GM18498 (cell line): Measurements from ENCODE around the gene SIRT3.
A peak's percentile ranks its signal among the peaks of the same experiment; 100 is the strongest.

Source experiments
- ATAC-seq: cut with Tn5 transposase; IDR thresholded peaks from one replicate; pipeline ENCODE4 v1.9.1; 2021; ENCODE audit warnings: mild to moderate bottlenecking, moderate library complexity; ENCODE audit not compliant: unreplicated experiment

The SIRT3 gene

GRCh38 chr11:217704-218103, 18.4 kb downstream of the SIRT3 start:
- no peak for ATAC-seq

DNA sequence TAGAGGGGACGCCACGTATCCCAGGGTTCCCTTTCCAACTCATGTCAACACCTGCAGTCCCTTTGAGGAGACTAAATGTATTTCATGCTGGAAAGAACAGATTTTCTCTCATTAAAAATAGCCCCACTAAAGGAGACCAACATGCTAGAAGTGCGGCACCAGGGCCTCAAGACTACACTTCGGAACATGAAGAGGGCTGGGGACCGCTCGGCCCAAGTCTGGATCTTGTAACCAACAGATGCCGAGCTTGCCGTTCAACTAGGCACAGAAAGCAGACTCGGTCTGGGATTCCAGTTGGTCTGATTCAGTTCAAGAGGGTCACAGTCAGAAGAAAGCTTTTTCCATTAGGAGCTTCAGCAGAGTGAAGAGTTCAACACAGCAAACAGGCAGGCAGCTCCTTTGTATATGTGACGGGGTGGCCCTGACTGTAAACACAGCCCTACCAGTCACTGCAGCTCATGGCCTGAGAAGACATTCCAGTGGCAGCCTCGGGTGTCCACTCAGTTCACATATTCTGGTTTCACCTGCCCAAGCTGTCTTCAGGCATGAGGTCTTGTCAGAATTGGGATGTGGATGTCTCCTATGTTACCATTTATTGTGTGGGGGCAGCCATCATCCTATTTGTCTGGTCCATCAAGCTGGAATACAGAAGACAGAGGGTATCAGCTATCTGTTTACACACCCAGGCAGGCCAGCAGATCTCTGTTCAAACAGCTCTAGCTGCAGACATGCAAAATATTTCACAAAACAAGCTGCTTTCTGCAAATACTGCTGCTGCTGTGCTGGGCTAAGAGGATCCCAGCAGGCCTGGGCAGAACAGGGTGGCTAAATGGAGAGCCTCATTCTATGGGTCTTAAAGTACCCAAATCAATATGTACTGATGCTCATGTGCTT, 19.8 kb downstream of the SIRT3 start:
- ATAC-seq = no peak

- ATAC-seq = no peak
Measured at GRCh38 chr11:215581-216037, 20.5 kb downstream of the SIRT3 start.

DNA sequence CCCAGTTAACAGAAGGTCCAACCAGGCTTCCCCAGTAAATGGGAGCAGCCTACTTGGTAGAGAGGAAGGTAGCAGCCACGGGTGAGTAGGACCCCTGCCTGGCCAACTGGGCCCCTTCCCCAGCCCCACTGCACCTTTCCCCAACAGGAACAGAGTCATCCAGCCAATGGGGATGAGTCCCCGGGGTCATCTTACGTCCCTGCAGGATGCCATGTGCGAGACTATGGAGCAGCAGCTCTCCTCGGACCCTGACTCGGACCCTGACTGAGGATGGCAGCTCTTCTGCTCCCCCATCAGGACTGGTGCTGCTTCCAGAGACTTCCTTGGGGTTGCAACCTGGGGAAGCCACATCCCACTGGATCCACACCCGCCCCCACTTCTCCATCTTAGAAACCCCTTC, 22.1 kb downstream of the SIRT3 start:
- no peak for ATAC-seq

GRCh38 chr11:213111-213510, 23.0 kb downstream of the SIRT3 start:
- no peak for ATAC-seq

DNA sequence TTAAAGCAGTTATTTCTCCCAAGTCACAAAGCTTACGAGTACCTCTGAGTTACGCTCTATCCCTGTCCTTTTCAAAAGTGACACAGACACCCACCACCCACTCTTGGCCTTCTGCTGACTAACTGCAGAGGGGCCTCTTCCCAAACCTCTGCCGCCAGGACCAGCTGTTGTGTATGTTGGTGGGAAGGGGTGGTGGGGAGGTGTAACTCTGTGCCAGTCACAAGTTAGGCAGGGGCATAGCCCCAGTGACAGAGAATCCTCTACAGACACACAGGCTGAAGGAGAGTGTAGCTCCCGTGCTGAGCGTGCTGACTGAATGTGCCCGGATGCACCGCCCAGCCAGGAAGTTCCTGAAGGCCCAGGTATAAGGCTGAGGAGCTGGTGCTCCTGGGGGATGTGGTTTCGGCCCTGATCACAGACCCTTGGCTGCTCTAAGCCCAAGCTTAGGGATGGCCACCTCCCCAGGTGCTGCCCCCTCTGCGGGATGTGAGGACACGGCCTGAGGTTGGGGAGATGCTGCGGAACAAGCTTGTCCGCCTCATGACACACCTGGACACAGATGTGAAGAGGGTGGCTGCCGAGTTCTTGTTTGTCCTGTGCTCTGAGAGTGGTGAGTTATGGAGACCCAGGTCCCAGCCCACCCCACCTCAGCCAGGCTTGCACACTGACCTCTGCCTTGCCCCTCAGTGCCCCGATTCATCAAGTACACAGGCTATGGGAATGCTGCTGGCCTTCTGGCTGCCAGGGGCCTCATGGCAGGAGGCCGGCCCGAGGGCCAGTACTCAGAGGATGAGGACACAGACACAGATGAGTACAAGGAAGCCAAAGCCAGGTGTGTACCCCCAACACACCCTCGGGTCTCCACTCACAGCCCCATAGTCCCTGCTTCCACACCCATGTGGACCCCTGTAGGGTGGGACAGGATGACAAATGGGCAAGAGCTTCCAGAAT, 23.7 kb downstream of the SIRT3 start:
- ATAC-seq = no peak

DNA sequence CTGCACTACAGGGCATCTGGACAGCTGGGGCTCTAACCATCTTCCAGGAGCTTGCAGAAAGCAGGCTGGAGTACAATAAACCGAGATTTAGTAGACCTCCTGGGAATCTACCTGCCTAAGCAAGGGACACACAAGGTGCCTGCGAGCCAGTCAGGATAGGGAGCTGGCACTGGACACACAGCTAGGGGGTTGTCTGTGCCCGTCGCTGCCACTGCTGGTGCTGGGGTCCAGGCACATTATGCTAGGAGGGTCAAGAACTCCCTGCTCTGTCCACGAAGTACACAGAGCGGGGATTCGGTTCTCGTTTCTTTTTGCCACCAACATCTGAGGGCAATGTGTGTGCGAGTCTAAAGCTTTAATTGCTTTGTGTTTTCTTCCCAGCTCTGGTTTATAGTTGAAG, 24.4 kb downstream of the SIRT3 start:
- no peak for ATAC-seq

- ATAC-seq = no peak
Measured at GRCh38 chr11:211295-211694, 24.8 kb downstream of the SIRT3 start.

GRCh38 chr11:210803-211180, 25.4 kb downstream of the SIRT3 start:
- ATAC-seq = no peak

DNA sequence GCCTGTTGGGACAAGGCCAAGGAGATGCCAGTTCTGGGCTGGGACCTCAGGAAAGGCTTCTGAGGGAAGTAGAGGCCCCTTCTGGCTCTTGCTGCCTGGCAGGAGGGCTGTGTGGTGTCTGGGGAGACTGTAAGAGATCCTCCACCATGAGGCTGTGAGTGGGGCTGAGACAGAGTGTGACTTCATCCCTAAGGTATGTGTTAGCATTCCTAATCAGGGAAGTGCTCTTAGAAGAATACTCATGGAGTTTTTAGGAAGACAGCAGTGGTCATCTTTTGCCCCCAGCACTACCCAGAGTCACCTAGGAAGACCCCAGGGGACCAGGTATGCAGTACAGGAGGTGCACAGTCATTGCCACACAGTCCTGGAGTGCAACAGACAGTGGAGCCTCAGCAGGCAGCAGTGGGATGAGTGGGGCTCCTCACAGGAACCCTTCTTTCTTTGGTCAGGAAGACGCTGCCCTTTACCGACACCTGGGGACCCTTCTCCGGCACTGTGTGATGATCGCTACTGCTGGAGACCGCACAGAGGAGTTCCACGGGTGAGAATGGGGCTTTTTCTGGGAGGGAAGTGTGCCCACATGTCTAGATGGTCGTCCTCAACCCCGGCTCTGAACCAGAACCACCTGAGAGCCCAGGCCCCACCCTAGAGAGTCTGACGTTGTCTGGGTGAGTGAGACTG, 25.9 kb downstream of the SIRT3 start:
- ATAC-seq = no peak

DNA sequence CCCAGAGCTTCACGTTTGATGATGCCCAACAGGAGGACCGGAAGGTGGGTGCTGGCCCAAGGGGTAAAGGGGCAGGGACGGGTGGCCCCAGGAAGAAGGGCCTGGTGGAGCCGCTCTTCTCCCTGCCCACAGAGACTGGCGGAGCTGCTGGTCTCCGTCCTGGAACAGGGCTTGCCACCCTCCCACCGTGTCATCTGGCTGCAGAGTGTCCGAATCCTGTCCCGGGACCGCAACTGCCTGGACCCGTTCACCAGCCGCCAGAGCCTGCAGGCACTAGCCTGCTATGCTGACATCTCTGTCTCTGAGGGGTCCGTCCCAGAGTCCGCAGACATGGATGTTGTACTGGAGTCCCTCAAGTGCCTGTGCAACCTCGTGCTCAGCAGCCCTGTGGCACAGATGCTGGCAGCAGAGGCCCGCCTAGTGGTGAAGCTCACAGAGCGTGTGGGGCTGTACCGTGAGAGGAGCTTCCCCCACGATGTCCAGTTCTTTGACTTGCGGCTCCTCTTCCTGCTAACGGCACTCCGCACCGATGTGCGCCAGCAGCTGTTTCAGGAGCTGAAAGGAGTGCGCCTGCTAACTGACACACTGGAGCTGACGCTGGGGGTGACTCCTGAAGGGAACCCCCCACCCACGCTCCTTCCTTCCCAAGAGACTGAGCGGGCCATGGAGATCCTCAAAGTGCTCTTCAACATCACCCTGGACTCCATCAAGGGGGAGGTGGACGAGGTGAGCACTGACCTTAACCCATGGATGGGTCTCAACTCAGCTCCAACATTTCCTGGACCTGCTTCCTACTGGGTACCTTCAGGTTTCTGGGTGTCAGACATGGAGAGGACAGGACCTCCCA, 26.6 kb downstream of the SIRT3 start:
- ATAC-seq = no peak

DNA sequence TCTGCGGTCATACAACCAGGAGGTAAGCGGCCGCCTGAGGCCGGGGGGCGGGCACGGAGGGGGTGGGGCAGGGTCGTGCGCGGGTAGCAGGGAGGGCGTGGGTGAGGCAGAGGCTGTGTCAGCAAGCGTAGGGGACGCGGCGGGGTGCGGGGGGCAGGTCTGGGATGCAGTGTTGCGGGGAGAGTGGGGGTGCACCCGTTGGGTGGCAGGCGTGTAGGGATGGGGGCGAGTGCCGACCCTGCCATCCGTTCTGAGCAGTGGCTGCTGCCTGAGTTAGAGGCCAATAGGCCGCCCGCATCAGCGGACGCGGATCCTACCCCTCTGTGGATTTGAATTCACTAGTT, 27.3 kb downstream of the SIRT3 start:
- peak; percentile 0 for ATAC-seq

DNA sequence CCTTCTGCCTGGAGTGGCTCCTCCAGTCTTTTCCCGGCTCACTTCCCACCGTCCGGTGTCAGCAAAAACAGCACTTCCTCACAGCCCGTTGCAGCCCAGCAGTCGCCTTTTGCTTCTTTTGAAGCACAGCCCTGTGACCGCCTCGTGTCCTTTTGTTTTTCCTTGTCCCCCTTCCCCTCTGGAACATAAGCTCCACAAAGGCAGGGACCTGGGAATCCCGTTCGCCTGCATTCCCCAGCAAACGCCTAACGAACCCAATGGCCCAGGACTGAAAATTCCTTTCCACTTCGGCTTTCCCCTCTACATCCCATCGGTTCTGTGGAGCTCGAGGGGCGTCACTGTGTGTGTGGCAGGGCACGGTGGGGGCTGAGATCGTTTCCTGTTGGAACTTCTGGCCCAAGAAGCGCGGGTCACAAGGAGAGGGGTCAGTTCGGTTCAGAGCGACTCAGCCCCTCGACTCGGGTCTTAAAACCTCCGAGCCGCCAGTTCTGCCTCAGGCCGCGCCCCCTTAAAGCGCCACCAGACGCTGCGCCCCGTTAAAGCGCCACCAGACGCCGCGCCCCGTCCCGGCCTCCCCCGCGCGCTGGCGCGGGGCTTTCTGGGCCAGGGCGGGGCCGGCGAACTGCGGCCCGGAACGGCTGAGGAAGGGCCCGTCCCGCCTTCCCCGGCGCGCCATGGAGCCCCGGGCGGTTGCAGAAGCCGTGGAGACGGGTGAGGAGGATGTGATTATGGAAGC, 27.8 kb downstream of the SIRT3 start:
- ATAC-seq = peak; percentile 46

GRCh38 chr11:207863-208180, 28.3 kb downstream of the SIRT3 start:
- ATAC-seq = peak; percentile 1

GRCh38 chr11:207208-207862, 28.8 kb downstream of the SIRT3 start, which contains the start of the genes BET1L and RIC8A:
Gene BET1L (minus strand): TSS chr11:207399. CDS start chr11:207321, 78 bp downstream.
Gene RIC8A (plus strand): TSS chr11:207708. CDS start chr11:208855, 1,147 bp downstream.
- peak; percentile 79 for ATAC-seq

DNA sequence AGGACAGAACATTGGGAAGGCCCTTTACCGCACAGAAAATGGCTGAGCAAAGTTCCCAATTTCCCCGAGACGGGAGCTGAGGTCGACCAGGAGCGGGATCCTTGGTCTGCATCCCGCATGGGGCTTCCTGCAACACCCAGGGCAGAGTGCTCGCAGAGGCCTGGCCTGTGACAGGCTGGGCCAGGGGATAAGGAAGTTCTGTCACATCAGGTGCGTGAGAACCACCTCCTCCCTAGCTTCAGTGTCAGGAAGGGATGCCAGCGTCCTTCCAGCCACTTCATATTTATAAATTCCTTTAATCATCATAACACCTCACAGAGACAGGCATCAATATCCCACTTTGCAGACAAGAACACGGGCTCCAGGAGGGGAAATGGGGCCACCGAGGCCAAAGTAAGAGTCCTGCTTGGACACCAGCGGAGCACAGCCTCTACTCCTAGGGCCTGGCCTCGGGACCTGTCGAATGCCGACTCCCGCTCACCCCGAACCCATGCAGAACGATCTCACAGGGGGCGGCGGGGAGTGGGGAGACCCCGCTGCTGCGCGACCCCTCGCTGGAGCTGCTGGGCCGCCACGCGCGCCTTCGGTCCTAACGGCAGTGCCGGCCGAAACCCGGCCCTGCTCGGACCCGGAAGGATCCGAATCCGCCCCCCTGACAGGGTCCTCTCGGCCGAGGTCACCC, 29.5 kb downstream of the SIRT3 start:
- ATAC-seq = peak; percentile 1

DNA sequence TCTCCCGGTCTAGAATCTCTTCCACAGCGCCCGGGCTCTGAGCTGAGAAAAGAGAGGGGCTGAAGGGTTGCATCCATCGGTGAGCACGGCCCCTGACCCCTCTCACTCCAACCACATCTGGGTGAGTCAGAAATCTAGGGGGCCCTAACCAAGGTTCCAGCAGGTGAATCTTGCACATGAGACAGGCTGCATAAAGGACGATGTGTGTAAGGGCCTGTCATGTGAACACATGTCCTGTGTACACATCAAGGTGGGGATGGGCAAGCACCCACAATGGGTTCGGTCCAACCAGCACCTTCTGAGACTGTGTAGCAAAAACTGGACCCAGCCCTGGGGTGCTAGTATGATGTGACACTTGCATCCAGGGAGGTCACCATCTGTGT, 30.1 kb downstream of the SIRT3 start:
- no peak for ATAC-seq

DNA sequence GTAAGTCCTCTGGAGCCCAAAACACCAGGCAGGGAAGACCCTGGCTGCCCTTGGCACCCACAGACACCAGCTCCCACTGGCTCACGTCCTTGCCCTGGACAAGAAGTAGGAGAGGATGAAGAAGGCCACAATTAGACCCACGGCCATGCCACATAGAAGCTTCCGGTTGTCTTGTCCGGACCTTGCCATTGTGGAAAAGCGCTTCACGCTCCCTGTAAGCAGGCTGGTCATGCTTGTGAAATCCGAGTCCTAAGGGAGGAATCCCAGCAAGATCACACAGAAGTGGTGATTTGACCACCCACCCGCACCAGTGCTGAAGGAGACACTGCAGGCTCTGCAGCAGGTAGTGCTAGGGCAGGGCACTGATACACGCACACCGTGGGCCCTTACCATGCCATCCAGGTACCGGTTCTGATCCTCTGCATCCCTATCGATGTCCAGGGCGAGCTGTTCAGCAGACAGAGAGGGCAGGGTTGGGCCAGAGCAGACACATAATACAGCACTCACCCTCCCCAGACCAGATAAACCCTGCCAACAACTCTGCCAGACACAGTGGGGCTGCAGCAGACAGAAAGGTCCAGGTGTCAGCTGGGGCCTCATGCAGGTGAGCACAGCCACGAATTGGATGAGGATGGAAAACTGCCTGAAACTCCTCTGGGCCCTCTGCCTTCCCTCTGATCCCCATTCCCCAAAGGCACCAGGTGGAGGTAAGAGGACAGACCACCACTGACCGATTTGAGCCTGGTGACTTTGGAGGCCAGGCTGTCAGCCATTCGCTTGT, 30.7 kb downstream of the SIRT3 start:
- no peak for ATAC-seq
